ENCODE data around the gene SDK2. TPM values are rescaled to one million over a fixed set of nuclear protein-coding genes. Genes with fewer than 3 reads are reported as not detected.

SDK2 gene
- total RNA-seq, 1 experiment from 2014 or later: 0.67 TPM

- H3K27ac ChIP-seq (ENCODE audit: low read depth, low read length, poor library complexity, severe bottlenecking): peak overlapping the region; percentile 91
- no peaks in the 10 kb centered on the region for H3K27me3 ChIP-seq (replicated peaks; ENCODE audit: insufficient read depth, low read depth, low read length, poor library complexity)
- intact Hi-C loops (cut with micrococcal nuclease; ENCODE audit: unreplicated experiment): no loop called here
- CTCF ChIA-PET: no interaction called here
- H3K4me3 ChIP-seq (ENCODE audit: low read depth, low read length, poor library complexity, severe bottlenecking): peak overlapping the region; percentile 38
- BruUV-seq (replicated peaks): no TSS peak
- H3K4me1 ChIP-seq (ENCODE audit: insufficient read depth, low read length, poor library complexity, severe bottlenecking): peaks cover 72% of the 10 kb centered on the region
- H3K9me3 ChIP-seq (ENCODE audit: low read depth, low read length, poor library complexity, severe bottlenecking): no peaks in the 10 kb centered on the region
- POLR2A ChIA-PET (ENCODE audit: low non-redundant PET): no interaction called here
- DNase-seq (ENCODE audit: low spot score): peak; percentile 94
- TF ChIP-seq CTCF (conservative IDR thresholded peaks at IDR 0.05; ENCODE audit: low read depth, low read length) (peak; percentile 58), EZH2 (IDR thresholded peaks at IDR 0.05; ENCODE audit: borderline replicate concordance, low read depth, low read length, poor library complexity, severe bottlenecking) (no peak)
- no peaks in the 10 kb centered on the region for H3K36me3 ChIP-seq (ENCODE audit: insufficient read depth, low read length, poor library complexity, severe bottlenecking)
Observed at GRCh38 chr17:73304971-73305812, 339.1 kb downstream of the SDK2 start.

- intact Hi-C loops (cut with micrococcal nuclease; ENCODE audit: unreplicated experiment): no loop called here
- TF ChIP-seq CTCF (conservative IDR thresholded peaks at IDR 0.05; ENCODE audit: low read depth, low read length) (no peak), EZH2 (IDR thresholded peaks at IDR 0.05; ENCODE audit: borderline replicate concordance, low read depth, low read length, poor library complexity, severe bottlenecking) (no peak)
- Histone ChIP-seq H3K4me3 (ENCODE audit: low read depth, low read length, poor library complexity, severe bottlenecking) (no peak overlapping the region), H3K4me1 (ENCODE audit: insufficient read depth, low read length, poor library complexity, severe bottlenecking) (peaks cover 77% of the 10 kb centered on the region), H3K36me3 (ENCODE audit: insufficient read depth, low read length, poor library complexity, severe bottlenecking) (no peaks in the 10 kb centered on the region), H3K9me3 (ENCODE audit: low read depth, low read length, poor library complexity, severe bottlenecking) (no peaks in the 10 kb centered on the region), H3K27me3 (replicated peaks; ENCODE audit: insufficient read depth, low read depth, low read length, poor library complexity) (no peaks in the 10 kb centered on the region), H3K27ac (ENCODE audit: low read depth, low read length, poor library complexity, severe bottlenecking) (peak overlapping the region; percentile 91)
- no peak for DNase-seq (ENCODE audit: low spot score)
- POLR2A ChIA-PET (ENCODE audit: low non-redundant PET): no interaction called here
- CTCF ChIA-PET: interaction anchor here (1.3 kb wide), 1 partner anchor 66 kb away, joined by 3 read pairs; no protein-coding TSS in a partner anchor
- no TSS peak for BruUV-seq (replicated peaks)
Observed at GRCh38 chr17:73304438-73304837, 339.8 kb downstream of the SDK2 start.

GRCh38 chr17:73302189-73302588 lies 342.1 kb downstream of the SDK2 start:
- BruUV-seq (replicated peaks): no TSS peak
- Histone ChIP-seq H3K4me1 (ENCODE audit: insufficient read depth, low read length, poor library complexity, severe bottlenecking) (peaks cover 70% of the 10 kb centered on the region), H3K9me3 (ENCODE audit: low read depth, low read length, poor library complexity, severe bottlenecking) (no peaks in the 10 kb centered on the region), H3K27ac (ENCODE audit: low read depth, low read length, poor library complexity, severe bottlenecking) (no peak overlapping the region), H3K36me3 (ENCODE audit: insufficient read depth, low read length, poor library complexity, severe bottlenecking) (no peaks in the 10 kb centered on the region), H3K27me3 (replicated peaks; ENCODE audit: insufficient read depth, low read depth, low read length, poor library complexity) (no peaks in the 10 kb centered on the region), H3K4me3 (ENCODE audit: low read depth, low read length, poor library complexity, severe bottlenecking) (no peak overlapping the region)
- ChIA-PET POLR2A (ENCODE audit: low non-redundant PET) (no interaction called here), CTCF (no interaction called here)
- no peak for TF ChIP-seq EZH2 (IDR thresholded peaks at IDR 0.05; ENCODE audit: borderline replicate concordance, low read depth, low read length, poor library complexity, severe bottlenecking)
- TF ChIP-seq CTCF (conservative IDR thresholded peaks at IDR 0.05; ENCODE audit: low read depth, low read length): no peak
- DNase-seq (ENCODE audit: low spot score): no peak
- intact Hi-C loops (cut with micrococcal nuclease; ENCODE audit: unreplicated experiment): no loop called here
